Fibroblast of skin of right biceps (primary cell): Measurements from ENCODE around the gene XPA.
"Not testable (repeated sequence)": the region's sequence is repeated elsewhere in the genome, so short reads cannot be mapped to it uniquely, and the experiment has no call there.

ENCODE experiments used
- DNase-seq: peaks from one replicate; pipeline ENCODE4 v3.0.0-alpha.2; 2013

The XPA gene

DNA sequence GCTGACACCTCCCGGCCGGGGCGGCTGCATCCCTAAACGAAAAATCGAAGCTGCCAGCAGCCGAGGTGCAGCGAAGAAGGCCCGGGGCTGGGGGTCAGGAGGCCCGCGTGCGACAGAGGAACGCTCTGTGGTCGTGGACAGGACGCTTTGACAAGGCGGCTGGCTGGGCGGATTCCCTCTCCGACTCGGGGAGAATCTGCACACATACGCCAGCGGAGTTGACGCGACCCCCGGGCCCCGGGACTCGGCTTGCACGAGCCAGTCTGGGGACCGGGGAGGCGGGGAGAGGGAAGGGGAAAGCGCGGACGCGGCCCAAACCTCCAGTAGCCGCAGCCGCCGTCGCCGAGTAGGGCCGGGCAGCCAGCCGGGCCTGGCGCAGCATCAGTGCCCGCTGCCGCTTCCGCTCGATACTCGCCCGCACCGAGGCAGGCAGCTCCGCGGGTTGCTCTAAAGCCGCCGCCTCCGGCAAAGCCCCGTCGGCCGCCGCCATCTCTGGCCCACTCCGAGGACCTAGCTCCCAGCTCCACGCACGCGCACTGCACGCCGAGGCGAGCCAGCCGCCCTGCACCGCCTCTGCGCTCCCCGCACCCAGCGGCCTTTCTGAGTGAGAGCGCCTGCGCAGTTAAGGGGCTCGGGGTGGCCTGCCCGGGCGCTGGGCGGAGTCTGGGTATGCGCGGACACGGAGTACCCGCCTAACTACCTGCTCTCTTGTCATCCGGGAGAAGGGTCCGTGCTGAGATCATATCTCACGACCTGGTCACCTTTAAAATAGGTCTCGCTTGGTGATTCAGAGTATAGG lies at the start of gene XPA:
TSS of gene XPA (minus strand) at position 538 of the 799 bp plus-strand sequence. CDS start at position 490, 48 bp downstream.
- DNase-seq: peak; percentile 93

DNA sequence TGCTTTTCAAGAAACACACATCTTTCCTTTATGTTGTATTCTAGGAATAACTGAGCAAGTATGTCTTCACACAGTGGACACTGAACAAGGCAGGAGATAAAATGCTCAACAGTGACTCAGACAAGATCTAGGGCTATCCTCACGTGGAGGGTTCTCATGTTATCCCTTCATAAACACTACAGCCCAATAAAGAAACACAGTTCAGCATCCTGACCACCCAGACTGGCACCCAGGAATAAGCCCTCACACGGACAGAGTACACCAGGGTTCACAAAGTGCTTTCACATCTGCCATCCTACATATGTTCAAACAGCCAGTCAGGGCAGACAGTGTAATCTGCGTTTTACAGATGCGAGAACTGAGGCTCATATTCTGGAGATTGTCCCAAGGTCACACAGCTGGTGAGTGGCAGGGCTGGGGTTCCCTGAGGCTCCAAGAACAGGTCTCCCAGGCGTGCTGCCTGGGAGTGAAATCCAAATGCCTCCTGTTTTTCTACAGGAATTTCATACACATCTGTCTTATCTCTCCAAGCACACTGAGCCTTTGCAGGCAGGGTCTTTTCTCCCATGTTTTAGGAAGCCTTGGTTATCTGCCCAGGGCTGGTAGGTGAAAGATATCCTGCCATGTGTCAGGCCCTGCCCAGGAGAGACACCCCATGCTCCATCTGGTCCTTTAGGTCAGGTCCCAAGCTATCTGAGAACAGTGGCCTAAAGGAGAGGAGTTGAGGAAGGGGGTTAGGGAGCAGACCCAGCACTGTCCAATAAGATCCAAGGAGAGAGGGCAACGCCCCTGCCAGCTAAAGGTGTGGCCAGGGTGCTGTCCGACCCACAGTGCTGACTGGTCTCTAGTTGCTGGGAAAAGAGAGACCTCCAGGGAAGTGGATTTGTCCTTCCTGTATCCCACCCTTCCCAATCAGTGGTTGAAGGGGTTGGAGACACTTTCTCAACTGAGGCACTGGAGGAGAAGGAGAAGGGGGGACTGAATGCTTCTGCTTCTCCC lies 47.9 kb upstream of the XPA start:
- no peak for DNase-seq

- not testable (repeated sequence) for DNase-seq
Measured at GRCh38 chr9:97744025-97744424, 46.9 kb upstream of the XPA start.

- DNase-seq: no peak
Measured at GRCh38 chr9:97742545-97742944, 45.4 kb upstream of the XPA start.

DNA sequence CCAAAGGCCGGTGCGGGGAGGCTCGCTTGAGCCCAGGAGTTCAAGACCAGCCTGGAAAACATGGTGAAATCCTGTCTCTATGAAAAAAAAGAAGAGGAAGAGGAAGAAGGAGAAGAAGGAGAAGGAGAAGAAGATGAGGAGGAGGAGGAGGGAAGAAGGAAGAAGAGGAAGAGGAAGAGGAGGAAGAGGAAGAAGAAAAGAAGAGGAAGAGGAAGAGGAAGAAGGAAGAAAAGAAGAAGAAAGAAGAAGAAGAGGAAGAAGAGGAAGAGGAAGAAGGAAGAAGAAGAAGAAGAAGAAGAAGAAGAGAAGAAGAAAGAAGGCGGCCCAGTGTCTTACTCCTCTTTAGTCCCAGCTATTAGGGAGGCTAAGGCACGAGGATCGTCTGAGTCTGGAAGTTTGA lies 44.8 kb upstream of the XPA start:
- DNase-seq: no peak

- DNase-seq: peak; percentile 69
Measured at GRCh38 chr9:97740848-97741821, 44.0 kb upstream of the XPA start.

- peak; percentile 38 for DNase-seq
Measured at GRCh38 chr9:97737429-97737828, 40.3 kb upstream of the XPA start.

DNA sequence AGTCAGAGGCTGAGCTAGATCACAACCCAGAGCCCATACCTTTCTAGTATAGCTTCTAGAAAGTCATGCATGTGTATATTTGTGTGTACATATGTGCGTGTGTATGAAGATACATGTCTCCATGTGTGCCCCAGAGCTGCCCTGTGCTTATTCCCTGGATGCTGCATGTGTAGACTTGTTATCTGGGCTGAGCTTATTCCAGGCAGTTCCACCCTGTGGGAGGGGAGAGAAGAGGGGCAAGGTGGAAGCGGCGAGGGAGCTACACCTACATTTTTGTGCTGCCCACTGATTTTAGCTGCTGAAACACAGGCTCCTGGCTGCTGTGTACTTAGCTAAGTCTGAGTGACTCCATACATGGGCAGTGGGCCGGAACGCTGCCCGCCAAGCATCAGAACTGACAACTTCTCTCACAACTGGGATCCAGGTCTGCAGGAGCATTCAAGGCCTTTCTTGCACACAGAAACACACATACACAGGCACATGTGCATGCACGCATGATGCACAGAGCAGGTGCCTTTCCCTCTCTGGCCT lies 38.0 kb upstream of the XPA start:
- DNase-seq: no peak

DNA sequence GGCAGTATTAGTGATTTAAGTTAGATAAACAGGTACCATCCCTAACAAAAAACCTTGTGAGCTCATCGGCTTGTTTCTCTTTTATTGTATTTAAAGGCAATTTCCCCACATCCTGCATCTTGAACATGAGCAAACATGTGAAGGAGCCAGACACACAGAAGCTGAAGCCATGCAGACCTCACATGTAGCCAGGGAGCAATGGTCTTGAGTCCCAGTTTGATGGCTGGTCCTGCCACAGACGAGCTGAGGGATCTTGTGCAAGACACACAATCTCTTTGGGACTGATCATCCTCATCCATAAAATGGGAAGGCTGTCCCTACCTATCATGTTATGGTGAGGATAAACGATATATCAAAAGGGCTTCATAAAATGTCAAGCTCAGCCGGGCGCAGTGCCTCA lies 29.6 kb upstream of the XPA start:
- DNase-seq: no peak

GRCh38 chr9:97723819-97724218 lies 26.7 kb upstream of the XPA start:
- DNase-seq: no peak

- no peak for DNase-seq
Measured at GRCh38 chr9:97722331-97722730, 25.2 kb upstream of the XPA start.

- no peak for DNase-seq
Measured at GRCh38 chr9:97721396-97721795, 24.3 kb upstream of the XPA start.

DNA sequence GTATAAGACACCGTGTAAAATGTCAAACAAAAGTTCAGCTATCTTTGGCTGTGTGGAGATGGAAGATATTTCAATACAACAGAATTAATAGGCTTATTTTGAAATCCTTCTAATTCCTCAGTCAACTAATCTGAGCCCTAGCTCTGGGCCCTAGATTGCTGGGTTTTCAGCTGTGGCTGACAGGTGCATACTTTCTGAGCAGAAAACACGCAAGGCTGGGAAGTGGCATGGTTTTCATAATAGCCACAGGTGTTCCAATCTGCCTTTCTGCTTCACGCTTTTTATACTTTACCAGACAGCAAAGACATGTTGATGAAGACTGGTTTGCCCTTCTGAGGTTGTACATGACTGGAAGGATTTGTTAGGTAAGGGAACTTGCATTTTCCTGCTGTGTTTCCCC lies 20.7 kb upstream of the XPA start:
- DNase-seq: no peak

GRCh38 chr9:97714435-97714834 lies 17.3 kb upstream of the XPA start:
- DNase-seq: peak; percentile 74

- no peak for DNase-seq
Measured at GRCh38 chr9:97711223-97711626, 14.1 kb upstream of the XPA start.

DNA sequence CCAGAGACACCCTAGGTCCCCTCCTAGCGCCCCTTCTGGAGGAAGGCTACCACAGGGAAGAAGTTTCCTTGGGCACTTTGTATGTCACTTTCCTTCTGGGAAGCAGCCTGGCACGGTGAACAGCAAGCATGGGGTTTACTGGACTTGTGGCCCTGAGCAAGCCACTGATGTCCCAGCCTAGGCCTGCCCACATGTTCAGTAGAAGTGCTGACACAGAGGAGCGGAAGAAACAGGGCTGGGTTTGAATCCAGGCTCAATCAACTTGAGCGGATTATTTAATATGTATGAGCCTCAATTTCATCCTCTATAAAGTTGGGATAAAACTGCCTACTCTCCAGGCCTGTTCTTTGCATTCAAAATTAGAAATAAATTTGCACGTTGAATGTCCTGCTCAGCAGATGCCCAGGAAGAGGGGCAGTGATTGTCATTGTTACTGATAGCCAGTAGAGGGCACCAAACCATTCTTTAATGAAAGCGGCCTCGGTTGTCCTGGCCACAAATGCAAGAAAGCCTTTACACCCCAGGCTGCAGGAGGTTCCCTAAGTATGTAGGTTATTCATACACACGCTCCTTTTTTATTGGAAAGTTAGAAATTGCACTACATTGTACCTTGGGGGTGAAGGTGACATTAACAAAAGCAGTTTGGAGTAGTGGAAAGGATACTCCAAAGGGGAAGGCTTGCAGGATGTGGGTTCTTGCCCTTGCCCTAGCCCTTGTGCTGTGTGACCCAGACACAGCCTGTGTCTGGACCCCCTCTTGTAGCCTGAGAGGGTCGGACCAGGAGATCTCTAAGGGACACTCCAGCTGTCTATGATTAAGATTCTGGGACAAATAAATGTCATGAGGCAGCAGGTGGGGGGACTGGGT lies 13.4 kb upstream of the XPA start:
- peak; percentile 59 for DNase-seq

GRCh38 chr9:97706246-97706645 lies 9.1 kb upstream of the XPA start:
- no peak for DNase-seq

- no peak for DNase-seq
Measured at GRCh38 chr9:97705354-97705950, 8.3 kb upstream of the XPA start.

- DNase-seq: no peak
Measured at GRCh38 chr9:97704851-97705250, 7.7 kb upstream of the XPA start.

GRCh38 chr9:97704345-97704677 lies 7.2 kb upstream of the XPA start:
- no peak for DNase-seq
